WERI-Rb-1 (cell line): ENCODE results near the gene USP6NL.

Experiments
- DNase-seq: peaks from one replicate; pipeline ENCODE4 v3.0.0-alpha.2; 2020
- H3K27ac ChIP-seq: fragments of 250-450 bp; sonication (Bioruptor Pico); 2 replicates; pipeline ENCODE4 v1.5.1; 2020; ENCODE audit warnings: mild to moderate bottlenecking, moderate library complexity
- H3K27me3 ChIP-seq: fragments of 250-450 bp; sonication (Bioruptor Pico); 2 replicates; pipeline ENCODE4 v1.5.1; 2021; ENCODE audit warnings: mild to moderate bottlenecking, low read depth, moderate library complexity; ENCODE audit not compliant: insufficient read depth, severe bottlenecking
- H3K36me3 ChIP-seq: fragments of 250-450 bp; sonication (Bioruptor Pico); 2 replicates; pipeline ENCODE4 v1.5.1; 2020; ENCODE audit warnings: mild to moderate bottlenecking, moderate library complexity
- H3K4me3 ChIP-seq: 2 replicates; pipeline ENCODE4 v1.5.1; 2011; ENCODE audit warnings: low read depth, mild to moderate bottlenecking, control low read depth, low read length
- H3K9me3 ChIP-seq: fragments of 250-450 bp; sonication (Bioruptor Pico); 2 replicates; pipeline ENCODE4 v1.5.1; 2021; ENCODE audit warnings: mild to moderate bottlenecking, moderate library complexity; ENCODE audit not compliant: severe bottlenecking
- CTCF ChIP-seq: IDR thresholded peaks from 2 replicates; pipeline ENCODE4 v1.5.1; 2011; ENCODE audit warnings: low read depth, mild to moderate bottlenecking, control low read depth, inconsistent platforms, low read length

The USP6NL gene

DNA sequence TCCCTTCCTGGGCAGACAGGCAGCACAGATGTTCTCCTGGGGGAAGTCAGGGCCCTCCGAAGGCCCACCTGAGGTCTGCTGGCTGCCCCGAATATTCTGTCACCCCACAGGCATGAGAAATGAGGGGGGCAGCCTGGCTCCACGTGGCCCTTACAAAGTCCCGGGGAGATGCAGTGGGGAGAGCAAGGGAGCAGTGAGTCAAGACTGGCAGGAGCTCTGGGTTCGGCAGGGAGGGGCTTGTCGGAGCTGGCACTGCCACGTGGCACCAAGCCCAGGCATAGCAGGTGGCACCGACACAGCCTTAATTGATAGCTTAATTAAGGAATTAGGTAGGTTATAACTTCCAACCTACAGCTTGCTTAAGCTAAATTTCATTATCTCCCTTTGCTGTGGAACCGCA, 163.9 kb downstream of the USP6NL start:
- no peak for DNase-seq
- H3K27me3 ChIP-seq, result no peaks in the 10 kb centered on the region
- no peaks in the 10 kb centered on the region for H3K36me3 ChIP-seq
- TF ChIP-seq CTCF, result no peak
- no peaks in the 10 kb centered on the region for H3K9me3 ChIP-seq
- no peak overlapping the region for H3K27ac ChIP-seq
- H3K4me3 ChIP-seq, result no peak overlapping the region

DNA sequence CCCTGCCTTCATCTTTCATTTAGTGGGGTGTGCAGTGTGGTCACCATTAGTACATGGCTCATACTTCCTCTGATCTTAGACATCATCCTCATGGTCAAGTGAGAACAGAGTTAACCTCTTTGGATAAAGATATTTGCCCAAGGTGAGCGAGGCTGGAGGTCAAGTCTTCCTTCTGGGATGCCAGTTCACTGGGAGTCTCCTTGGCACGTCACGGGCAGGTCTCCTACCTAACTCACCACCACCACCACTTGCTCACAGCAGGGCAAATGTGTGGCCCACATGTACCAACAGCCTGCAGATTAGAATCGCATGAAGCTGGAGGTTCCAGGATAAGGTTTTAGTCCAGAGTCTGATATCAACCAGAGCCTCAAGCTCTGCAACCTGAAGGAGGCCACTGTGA, 164.6 kb downstream of the USP6NL start:
- Histone ChIP-seq H3K9me3 (no peaks in the 10 kb centered on the region), H3K27ac (no peak overlapping the region), H3K4me3 (no peak overlapping the region), H3K27me3 (no peaks in the 10 kb centered on the region), H3K36me3 (no peaks in the 10 kb centered on the region)
- no peak for DNase-seq
- TF ChIP-seq CTCF, result no peak

DNA sequence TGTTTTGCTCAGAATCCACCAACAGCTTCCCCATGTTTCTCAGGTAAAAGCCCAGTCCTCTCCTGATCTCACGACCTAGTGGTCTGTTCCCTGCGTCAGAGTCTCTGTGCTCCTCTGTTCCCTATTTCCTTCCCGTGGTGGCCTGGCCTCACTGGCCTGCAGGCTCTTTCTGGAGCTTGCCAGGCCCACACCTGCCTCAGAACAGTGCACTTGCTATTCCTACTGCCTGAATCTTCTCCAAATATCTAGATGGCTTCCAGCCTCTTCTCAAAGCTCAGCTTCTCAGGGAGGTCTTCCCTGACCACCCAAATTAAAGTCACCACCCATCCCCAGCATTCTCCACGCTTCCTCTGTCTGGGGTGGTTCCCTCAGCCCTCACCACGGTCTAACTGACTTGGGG, 165.3 kb downstream of the USP6NL start:
- no peak for DNase-seq

DNA sequence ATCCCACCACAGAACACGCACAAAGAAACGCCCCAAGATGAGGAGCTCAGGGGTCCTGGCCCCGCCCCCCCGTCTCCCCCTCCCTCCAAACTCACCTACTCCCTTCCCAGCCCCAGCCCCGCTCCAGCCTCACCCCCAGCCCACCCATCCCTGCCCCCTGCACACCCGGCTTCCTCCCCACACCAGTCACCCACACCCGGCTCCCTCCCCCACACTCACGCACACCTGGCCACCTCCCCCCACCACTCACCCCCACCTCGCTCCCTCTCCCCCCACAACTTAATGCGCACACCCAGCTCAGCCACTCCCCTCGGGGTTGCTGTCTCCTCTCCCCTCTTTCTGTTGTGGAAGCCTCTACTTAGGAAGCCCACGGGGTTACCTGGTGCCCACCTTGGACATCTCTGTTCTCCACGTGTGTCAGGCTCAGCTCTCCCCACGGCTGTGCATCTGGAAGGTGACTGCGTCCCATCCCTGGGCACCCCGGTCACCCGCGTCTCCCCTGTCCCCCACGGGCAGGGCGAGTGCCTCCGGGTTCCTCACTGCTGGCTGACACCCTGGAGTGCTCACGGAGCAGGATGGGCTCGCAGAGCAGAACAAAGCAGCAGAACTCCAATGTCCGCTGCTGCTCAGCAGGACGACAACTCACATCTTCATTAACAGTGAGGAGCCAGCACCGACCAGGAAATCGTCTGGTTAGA, 166.8 kb downstream of the USP6NL start:
- no peak for DNase-seq
- H3K9me3 ChIP-seq, result no peaks in the 10 kb centered on the region

More for the DNA sequence above, 165.3 kb downstream of the USP6NL start:
- no peak overlapping the region for H3K4me3 ChIP-seq
- no peaks in the 10 kb centered on the region for H3K9me3 ChIP-seq
- no peaks in the 10 kb centered on the region for H3K27me3 ChIP-seq
- no peak for TF ChIP-seq CTCF
- H3K27ac ChIP-seq, result no peak overlapping the region
- H3K36me3 ChIP-seq, result no peaks in the 10 kb centered on the region

DNA sequence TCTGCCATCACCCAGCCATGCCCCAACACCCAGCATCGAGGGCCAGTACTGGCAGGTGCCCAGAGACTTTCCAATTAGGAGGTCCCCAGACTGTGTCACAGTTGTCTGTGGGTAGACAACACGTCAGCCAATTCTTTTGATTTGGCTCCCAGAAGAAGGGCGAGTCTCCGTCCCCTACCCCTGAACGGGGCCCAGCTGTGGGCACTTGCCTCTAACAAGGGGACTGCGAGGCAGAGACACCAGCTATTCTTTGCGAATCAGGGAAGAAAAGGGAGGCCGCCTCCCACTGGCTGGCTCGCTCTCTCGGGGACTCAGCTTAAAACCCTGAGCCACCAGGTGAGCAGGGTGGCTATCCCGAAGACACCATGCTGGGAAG, 167.3 kb downstream of the USP6NL start:
- no peaks in the 10 kb centered on the region for H3K36me3 ChIP-seq
- H3K4me3 ChIP-seq, result no peak overlapping the region
- no peak overlapping the region for H3K27ac ChIP-seq
- H3K27me3 ChIP-seq, result no peaks in the 10 kb centered on the region
- no peaks in the 10 kb centered on the region for H3K9me3 ChIP-seq
- no peak for TF ChIP-seq CTCF
- no peak for DNase-seq

More for the DNA sequence above, 166.8 kb downstream of the USP6NL start:
- Histone ChIP-seq H3K36me3 (no peaks in the 10 kb centered on the region), H3K4me3 (no peak overlapping the region), H3K27me3 (no peaks in the 10 kb centered on the region), H3K27ac (no peak overlapping the region)
- TF ChIP-seq CTCF, result no peak

DNA sequence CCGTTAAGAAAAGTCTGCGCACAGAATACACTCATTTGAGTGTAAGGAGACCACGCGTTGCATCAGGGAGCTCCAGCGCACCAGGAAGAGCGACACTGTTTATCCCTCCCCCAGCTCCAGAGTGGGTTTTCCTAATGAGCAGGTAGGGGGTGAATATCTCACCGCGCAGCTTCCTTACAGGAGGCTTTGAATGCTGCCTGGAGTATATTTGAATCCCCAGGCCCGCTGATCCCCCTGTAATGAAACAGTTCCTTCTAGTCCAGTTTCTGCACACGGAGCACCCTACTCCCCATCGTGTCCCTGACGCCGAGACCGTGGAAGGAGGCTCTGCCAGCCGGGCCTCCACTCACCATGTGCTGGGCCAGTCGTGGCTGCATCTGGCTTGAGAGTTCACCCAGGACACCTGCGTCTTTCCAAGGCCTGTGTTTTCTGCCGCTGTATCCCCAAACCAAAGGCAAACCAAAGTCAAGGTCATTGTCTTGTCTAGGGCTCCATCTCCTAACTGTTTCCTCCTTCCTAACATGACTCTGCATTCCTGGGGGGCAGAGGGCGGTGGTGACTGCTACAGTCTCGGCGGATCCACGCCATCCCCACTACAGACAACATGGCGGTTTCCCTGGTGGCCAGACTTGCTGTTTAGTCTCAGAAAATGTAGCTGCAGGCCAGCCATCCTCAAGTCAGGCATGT, 167.8 kb downstream of the USP6NL start:
- no peak for DNase-seq
- Histone ChIP-seq H3K27ac (no peak overlapping the region), H3K27me3 (no peaks in the 10 kb centered on the region), H3K36me3 (no peaks in the 10 kb centered on the region), H3K4me3 (no peak overlapping the region), H3K9me3 (no peaks in the 10 kb centered on the region)
- TF ChIP-seq CTCF, result no peak
